ENCODE data around the gene TNNI2. TPM values are rescaled to one million over a fixed set of nuclear protein-coding genes. Genes with fewer than 3 reads are reported as not detected.

Gene TNNI2
- total and polyA plus RNA-seq, 2 donors (not counting 1 experiment from before 2014, with no cell fraction given): not detected

- TF ChIP-seq EZH2 (IDR thresholded peaks at IDR 0.05; ENCODE audit: low read length, missing control alignments) (no peak), CTCF (conservative IDR thresholded peaks at IDR 0.05 in 1 of 2, IDR thresholded peaks at IDR 0.05 in 1 of 2; ENCODE audit: low read depth in 1 of 2, low read length in 2 of 2) (no peak)
- no peak overlapping the region for H3K4me2 ChIP-seq (ENCODE audit: extremely low read depth, insufficient read depth, low read length)
Observed at GRCh38 chr11:1887451-1888346, 48.9 kb downstream of the TNNI2 start.

DNA sequence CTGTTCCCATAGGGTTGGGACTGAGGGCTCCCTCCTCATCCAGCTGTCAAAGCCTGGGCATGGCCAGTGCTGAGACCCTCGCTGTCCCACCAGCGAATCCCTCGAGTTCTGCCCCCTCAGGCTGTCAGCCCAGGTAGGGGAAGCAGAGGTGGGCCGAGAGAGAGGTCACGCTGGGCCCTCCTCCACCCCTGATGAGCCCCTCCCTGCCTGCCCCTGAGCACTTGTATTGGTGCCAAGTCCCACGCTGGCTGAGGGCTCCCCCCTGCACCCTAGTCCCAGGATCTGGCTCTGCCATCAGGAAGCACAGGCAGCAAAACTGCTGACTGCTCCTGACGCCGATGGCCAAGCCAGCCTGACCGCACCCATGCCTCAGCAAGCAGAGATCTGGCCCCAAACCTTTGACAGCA is 49.6 kb downstream of the TNNI2 start:
- Histone ChIP-seq H3K9ac (ENCODE audit: insufficient read depth, low read length) (no peak overlapping the region), H4K20me1 (ENCODE audit: control insufficient read depth, extremely low read depth, insufficient read depth, low read length) (no peaks in the 10 kb centered on the region), H3K9me3 (ENCODE audit: control insufficient read depth, insufficient read depth, low read depth, low read length) (no peaks in the 10 kb centered on the region), H3K4me2 (ENCODE audit: extremely low read depth, insufficient read depth, low read length) (no peak overlapping the region), H3K4me1 (ENCODE audit: control insufficient read depth, extremely low read depth, insufficient read depth, low read length) (no peaks in the 10 kb centered on the region), H3K79me2 (ENCODE audit: control insufficient read depth, insufficient read depth, low read length) (no peaks in the 10 kb centered on the region), H2AFZ (ENCODE audit: low read length) (no peak overlapping the region), H3K27me3 (ENCODE audit: control insufficient read depth, insufficient read depth, low read length) (peaks cover 5% of the 10 kb centered on the region), H3K27ac (ENCODE audit: insufficient read depth, low read length) (no peak overlapping the region), H3K4me3 (replicated peaks in 1 of 4; ENCODE audit: control extremely low read depth in 1 of 4, insufficient read depth in 1 of 4, low read depth in 3 of 4, low read length in 4 of 4) (no peak overlapping the region), H3K36me3 (ENCODE audit: control insufficient read depth, insufficient read depth, low read length) (no peaks in the 10 kb centered on the region)
- TF ChIP-seq CTCF (conservative IDR thresholded peaks at IDR 0.05 in 1 of 2, IDR thresholded peaks at IDR 0.05 in 1 of 2; ENCODE audit: low read depth in 1 of 2, low read length in 2 of 2) (no peak), EZH2 (IDR thresholded peaks at IDR 0.05; ENCODE audit: low read length, missing control alignments) (no peak)
- no peak for DNase-seq (ENCODE audit: low read depth in 2 of 2)

More at GRCh38 chr11:1887451-1888346, 48.9 kb downstream of the TNNI2 start:
- DNase-seq (ENCODE audit: low read depth in 2 of 2): no peak
- Histone ChIP-seq H3K79me2 (ENCODE audit: control insufficient read depth, insufficient read depth, low read length) (no peaks in the 10 kb centered on the region), H3K27ac (ENCODE audit: insufficient read depth, low read length) (no peak overlapping the region), H4K20me1 (ENCODE audit: control insufficient read depth, extremely low read depth, insufficient read depth, low read length) (no peaks in the 10 kb centered on the region), H3K4me1 (ENCODE audit: control insufficient read depth, extremely low read depth, insufficient read depth, low read length) (no peaks in the 10 kb centered on the region), H3K27me3 (ENCODE audit: control insufficient read depth, insufficient read depth, low read length) (peaks cover 5% of the 10 kb centered on the region), H3K36me3 (ENCODE audit: control insufficient read depth, insufficient read depth, low read length) (no peaks in the 10 kb centered on the region), H3K9ac (ENCODE audit: insufficient read depth, low read length) (no peak overlapping the region), H3K9me3 (ENCODE audit: control insufficient read depth, insufficient read depth, low read depth, low read length) (no peaks in the 10 kb centered on the region), H2AFZ (ENCODE audit: low read length) (no peak overlapping the region), H3K4me3 (replicated peaks in 1 of 4; ENCODE audit: control extremely low read depth in 1 of 4, insufficient read depth in 1 of 4, low read depth in 3 of 4, low read length in 4 of 4) (no peak overlapping the region)

GRCh38 chr11:1888811-1889210 is 50.0 kb downstream of the TNNI2 start:
- no peak for DNase-seq (ENCODE audit: low read depth in 2 of 2)
- no peaks in the 10 kb centered on the region for H4K20me1 ChIP-seq (ENCODE audit: control insufficient read depth, extremely low read depth, insufficient read depth, low read length)
- H2AFZ ChIP-seq (ENCODE audit: low read length): no peak overlapping the region
- no peak overlapping the region for H3K27ac ChIP-seq (ENCODE audit: insufficient read depth, low read length)
- peaks cover 5% of the 10 kb centered on the region for H3K27me3 ChIP-seq (ENCODE audit: control insufficient read depth, insufficient read depth, low read length)
- no peak overlapping the region for H3K9ac ChIP-seq (ENCODE audit: insufficient read depth, low read length)
- no peaks in the 10 kb centered on the region for H3K4me1 ChIP-seq (ENCODE audit: control insufficient read depth, extremely low read depth, insufficient read depth, low read length)
- no peaks in the 10 kb centered on the region for H3K9me3 ChIP-seq (ENCODE audit: control insufficient read depth, insufficient read depth, low read depth, low read length)
- H3K4me3 ChIP-seq (replicated peaks in 1 of 4; ENCODE audit: control extremely low read depth in 1 of 4, insufficient read depth in 1 of 4, low read depth in 3 of 4, low read length in 4 of 4): no peak overlapping the region
- H3K36me3 ChIP-seq (ENCODE audit: control insufficient read depth, insufficient read depth, low read length): no peaks in the 10 kb centered on the region
- no peak for TF ChIP-seq EZH2 (IDR thresholded peaks at IDR 0.05; ENCODE audit: low read length, missing control alignments)
- no peak for TF ChIP-seq CTCF (conservative IDR thresholded peaks at IDR 0.05 in 1 of 2, IDR thresholded peaks at IDR 0.05 in 1 of 2; ENCODE audit: low read depth in 1 of 2, low read length in 2 of 2)
- no peak overlapping the region for H3K4me2 ChIP-seq (ENCODE audit: extremely low read depth, insufficient read depth, low read length)
- no peaks in the 10 kb centered on the region for H3K79me2 ChIP-seq (ENCODE audit: control insufficient read depth, insufficient read depth, low read length)
